GM12801 (cell line): Measurements from ENCODE around the gene CSNK1G1.

Experiments used
- TF ChIP-seq, protein P1 (sequence below): IDR thresholded peaks from one replicate; pipeline ENCODE4 v1.5.1; 2011; ENCODE audit warnings: control low read depth; ENCODE audit not compliant: insufficient read length; ENCODE audit errors: extremely low read depth

Gene CSNK1G1

DNA sequence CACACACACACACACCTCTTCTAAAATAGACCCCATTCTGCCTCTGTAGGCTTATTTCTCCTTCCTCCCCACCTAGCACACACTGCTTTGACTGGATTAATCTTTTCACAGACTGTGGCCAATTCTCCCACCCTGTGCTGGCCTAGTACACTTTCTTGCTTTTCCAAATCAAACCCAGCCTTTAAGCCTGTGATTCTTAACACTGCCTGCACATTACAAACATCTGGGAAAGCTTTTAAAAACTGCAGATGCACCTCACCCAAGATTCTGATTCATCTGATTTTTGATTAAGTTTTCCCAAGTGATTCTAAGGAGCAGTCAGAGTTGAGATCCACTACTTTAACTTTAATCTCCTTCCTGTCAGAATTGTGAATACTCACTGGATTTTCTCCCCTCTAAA lies 12.8 kb downstream of the CSNK1G1 start:
- TF ChIP-seq, protein P1, sequence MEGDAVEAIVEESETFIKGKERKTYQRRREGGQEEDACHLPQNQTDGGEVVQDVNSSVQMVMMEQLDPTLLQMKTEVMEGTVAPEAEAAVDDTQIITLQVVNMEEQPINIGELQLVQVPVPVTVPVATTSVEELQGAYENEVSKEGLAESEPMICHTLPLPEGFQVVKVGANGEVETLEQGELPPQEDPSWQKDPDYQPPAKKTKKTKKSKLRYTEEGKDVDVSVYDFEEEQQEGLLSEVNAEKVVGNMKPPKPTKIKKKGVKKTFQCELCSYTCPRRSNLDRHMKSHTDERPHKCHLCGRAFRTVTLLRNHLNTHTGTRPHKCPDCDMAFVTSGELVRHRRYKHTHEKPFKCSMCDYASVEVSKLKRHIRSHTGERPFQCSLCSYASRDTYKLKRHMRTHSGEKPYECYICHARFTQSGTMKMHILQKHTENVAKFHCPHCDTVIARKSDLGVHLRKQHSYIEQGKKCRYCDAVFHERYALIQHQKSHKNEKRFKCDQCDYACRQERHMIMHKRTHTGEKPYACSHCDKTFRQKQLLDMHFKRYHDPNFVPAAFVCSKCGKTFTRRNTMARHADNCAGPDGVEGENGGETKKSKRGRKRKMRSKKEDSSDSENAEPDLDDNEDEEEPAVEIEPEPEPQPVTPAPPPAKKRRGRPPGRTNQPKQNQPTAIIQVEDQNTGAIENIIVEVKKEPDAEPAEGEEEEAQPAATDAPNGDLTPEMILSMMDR = no peak

DNA sequence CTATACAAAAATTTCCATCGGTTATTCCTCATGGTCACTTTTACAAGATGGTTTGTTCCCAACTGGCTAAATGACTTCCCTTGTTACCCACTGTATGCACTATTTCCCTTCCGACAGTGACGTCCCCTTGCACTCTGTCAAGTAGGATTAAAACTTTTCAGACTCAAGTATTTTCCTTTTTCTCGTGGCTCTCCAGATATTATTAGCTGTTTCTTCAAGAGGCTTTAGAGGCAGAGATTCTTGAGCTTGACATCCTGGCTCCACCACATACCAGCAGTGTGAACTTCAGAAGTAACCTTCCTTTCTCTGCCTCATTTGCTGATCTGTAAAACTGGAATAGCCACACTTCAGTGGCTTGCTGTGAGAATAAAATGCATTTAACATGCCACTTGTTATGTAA lies 14.0 kb downstream of the CSNK1G1 start:
- TF ChIP-seq, protein P1 = no peak

DNA sequence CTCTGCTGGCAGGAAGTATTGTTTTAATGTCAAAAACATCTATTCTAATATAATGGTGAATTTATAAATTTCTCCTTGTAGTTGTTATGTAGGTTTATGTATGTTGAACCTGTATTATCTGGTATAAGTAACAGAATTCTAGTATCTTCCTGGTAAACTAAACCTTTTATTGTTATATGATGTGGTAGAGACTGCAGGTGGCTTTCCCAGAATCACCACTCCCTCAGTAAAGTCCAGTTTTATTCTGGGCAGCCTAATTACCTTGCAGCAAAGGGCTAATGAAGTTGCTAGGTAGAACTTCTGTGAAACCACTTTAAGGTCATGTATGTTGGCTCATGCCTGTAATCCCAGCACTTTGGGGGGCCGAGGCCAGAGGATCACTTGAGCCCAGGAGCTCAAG lies 15.6 kb downstream of the CSNK1G1 start:
- TF ChIP-seq, protein P1 = no peak

DNA sequence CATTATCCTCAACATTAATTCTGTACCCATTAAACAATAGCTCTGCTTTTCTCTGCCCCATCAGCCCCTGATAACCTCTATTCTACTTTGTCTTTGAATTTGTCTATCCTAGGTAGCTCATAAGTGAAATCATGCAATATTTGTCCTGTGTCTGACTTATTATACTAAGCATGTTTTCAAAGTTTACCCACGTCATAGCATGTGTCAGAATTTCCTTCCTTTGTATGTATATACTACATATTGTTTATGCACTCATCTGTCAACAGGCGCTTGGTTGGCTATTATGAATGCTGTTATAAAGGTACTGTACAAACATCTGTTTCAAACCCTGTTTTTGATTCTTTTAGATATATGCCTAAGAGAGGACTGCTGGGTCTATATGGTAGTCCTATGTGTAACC lies 18.2 kb downstream of the CSNK1G1 start:
- TF ChIP-seq, protein P1 = no peak

DNA sequence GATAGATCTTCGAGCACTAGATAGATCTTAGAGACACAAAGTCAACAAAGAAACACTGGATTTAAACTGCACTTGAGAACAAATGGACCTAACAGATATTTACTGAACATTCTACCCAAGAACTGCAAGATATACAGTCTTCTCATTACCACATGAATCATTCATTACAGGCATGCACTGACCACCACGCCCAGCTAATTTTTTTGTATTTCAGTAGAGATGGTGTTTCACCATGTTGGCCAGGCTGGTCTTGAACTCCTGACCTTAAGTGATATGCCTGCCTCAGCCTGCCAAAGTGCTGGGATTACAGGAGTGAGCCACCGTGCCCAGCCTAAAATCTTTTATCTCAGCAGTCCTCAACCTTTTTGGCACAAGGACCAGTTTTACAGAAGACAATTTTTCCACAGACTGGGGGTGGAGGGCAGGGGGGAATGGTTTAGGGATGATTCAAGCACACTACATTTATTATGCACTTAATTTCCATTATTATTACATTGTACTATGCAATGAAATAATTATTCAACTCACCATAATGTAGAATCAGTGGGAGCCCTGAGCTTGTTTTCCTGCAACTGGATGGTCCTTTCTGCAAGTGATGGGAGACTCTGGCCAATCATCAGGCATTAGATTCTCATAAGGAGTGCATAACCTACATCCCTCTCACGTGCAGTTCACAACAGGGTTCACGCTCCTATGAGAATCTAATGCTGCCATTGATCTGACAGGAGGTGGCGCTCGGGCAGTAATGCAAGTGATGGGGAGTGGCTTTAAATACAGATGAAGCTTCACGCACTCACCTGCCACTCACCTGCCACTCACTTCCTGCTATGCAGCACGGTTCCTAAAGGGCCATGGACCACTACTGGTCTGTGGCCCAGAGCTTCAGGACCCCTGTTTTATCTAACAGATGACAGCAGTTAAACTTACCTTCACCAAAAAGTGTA lies 21.7 kb downstream of the CSNK1G1 start:
- TF ChIP-seq, protein P1 = no peak

DNA sequence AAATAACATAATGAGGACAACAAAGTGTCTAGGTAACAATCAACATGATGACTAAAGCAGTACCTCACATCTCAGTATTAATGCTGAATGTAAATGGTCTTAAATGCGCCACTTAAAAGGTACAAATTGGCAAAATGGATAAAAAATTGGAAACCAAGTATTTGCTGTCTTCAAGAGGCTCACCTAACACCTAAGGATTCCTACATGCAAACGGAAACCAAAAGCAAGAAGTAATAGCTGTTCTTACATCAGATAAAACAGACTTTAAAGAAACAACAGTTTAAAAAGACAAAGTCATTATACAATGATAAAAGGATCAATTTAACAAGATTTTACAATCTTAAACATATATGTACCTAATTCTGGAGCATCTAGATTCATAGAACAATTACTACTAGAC lies 22.5 kb downstream of the CSNK1G1 start:
- TF ChIP-seq, protein P1 = no peak

DNA sequence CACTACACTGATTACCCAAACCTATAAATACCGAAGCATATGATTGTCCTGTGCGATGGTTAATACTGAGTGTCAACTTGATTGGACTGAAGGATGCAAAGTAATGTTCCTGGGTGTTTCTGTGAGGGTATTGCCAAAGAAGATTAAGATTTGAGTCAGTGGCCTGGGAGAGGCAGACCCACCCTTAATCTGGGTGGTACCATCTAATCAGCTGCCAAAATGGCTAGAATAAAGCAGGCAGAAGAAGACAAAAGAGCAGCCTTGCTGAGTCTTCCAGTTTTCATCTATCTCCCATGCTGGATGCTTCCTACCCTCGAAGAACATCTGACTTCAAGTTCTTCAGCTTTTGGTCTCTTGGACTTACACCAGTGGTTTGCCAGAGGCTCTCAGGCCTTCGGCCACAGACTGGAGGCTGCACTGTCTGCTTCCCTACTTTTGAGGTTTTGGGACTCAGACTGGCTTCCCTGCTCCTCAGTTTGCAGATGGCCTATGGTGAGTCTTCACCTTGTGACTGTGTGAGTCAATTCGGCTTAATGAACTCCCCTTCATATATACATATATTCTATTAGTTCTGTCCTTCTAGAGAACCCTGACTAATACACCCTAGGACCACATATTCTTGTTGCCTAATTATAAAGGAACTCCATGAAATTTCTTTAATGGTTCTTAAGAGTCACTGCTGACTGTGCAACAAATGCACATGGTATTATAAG lies 31.7 kb downstream of the CSNK1G1 start:
- TF ChIP-seq, protein P1 = no peak
